Mesendoderm (in vitro differentiated cells): ENCODE measurements around the gene DPM2.

Experiments used
- DNase-seq: peaks from one replicate; pipeline ENCODE4 v3.0.0; 2013
- H2AK5ac ChIP-seq: 2 replicates; pipeline ENCODE4 v1.6.1; 2013; ENCODE audit warnings: low read length, inconsistent platforms
- H2BK120ac ChIP-seq: 2 replicates; pipeline ENCODE4 v1.6.1; 2013; ENCODE audit warnings: low read depth, mild to moderate bottlenecking, low read length, moderate library complexity, mixed read lengths
- H2BK15ac ChIP-seq: replicated peaks from 2 replicates; pipeline ENCODE4 v1.6.1; 2013; ENCODE audit warnings: low read depth, mild to moderate bottlenecking, moderate library complexity
- H2BK5ac ChIP-seq: 2 replicates; pipeline ENCODE4 v1.6.1; 2013; ENCODE audit warnings: low read length, inconsistent platforms
- H3K18ac ChIP-seq: 2 replicates; pipeline ENCODE4 v1.6.1; 2013; ENCODE audit warnings: mild to moderate bottlenecking, low read length, mixed read lengths
- H3K23ac ChIP-seq: one replicate; pipeline ENCODE4 v1.6.1; 2013; ENCODE audit warnings: low read length
- H3K27ac ChIP-seq: 2 replicates; pipeline ENCODE4 v1.5.1; 2013; ENCODE audit warnings: low read depth, mild to moderate bottlenecking, inconsistent platforms, low read length, moderate library complexity
- H3K27me3 ChIP-seq: 2 replicates; pipeline ENCODE4 v1.6.1; 2013; ENCODE audit warnings: low read length, control low read depth, mild to moderate bottlenecking, inconsistent platforms; ENCODE audit not compliant: insufficient read depth, poor library complexity
- H3K36me3 ChIP-seq: 2 replicates; pipeline ENCODE4 v1.6.1; 2013; ENCODE audit warnings: low read length, inconsistent platforms; ENCODE audit not compliant: control insufficient read depth, insufficient read depth
- H3K4ac ChIP-seq: one replicate; pipeline ENCODE4 v1.6.1; 2013; ENCODE audit warnings: low read depth, mild to moderate bottlenecking, low read length, moderate library complexity
- H3K4me1 ChIP-seq: 2 replicates; pipeline ENCODE4 v1.6.1; 2013; ENCODE audit warnings: low read depth, low read length, inconsistent platforms; ENCODE audit not compliant: control insufficient read depth
- H3K4me2 ChIP-seq: 2 replicates; pipeline ENCODE4 v1.6.1; 2013; ENCODE audit warnings: low read length
- H3K4me3 ChIP-seq: 2 replicates; pipeline ENCODE4 v1.5.1; 2013; ENCODE audit warnings: mild to moderate bottlenecking, low read length
- H3K56ac ChIP-seq: one replicate; pipeline ENCODE4 v1.6.1; 2013; ENCODE audit warnings: low read length
- H3K79me1 ChIP-seq: 2 replicates; pipeline ENCODE4 v1.6.1; 2013; ENCODE audit warnings: low read length, inconsistent platforms
- H3K79me2 ChIP-seq: 2 replicates; pipeline ENCODE4 v1.6.1; 2013; ENCODE audit warnings: mild to moderate bottlenecking, low read length; ENCODE audit not compliant: control insufficient read depth, insufficient read depth
- H3K9ac ChIP-seq: 2 replicates; pipeline ENCODE4 v1.6.1; 2013; ENCODE audit warnings: low read length, inconsistent platforms
- H4K5ac ChIP-seq: one replicate; pipeline ENCODE4 v1.6.1; 2013; ENCODE audit warnings: low read length
- H4K8ac ChIP-seq: one replicate; pipeline ENCODE4 v1.6.1; 2013; ENCODE audit warnings: low read depth, mild to moderate bottlenecking, control low read depth, low read length, moderate library complexity
- WGBS: extraction: QIAGEN DNeasy Blood & Tissue Kit; methylation state at CpG from one replicate; pipeline ENCODE4 v1.1.7; 2013; ENCODE audit warnings: low lambda C conversion rate, missing lambda C conversion rate; ENCODE audit not compliant: insufficient coverage; ENCODE audit errors: extremely low coverage; 5-methylcytosine and 5-hydroxymethylcytosine counted together

DPM2 gene

GRCh38 chr9:127899128-127899943 is 38.3 kb downstream of the DPM2 start, which contains the start of gene ST6GALNAC6:
TSS of gene ST6GALNAC6 (minus strand) at chr9:127899603. CDS start at chr9:127897981, 1,622 bp downstream.
- H3K27me3 ChIP-seq: no peaks in the 10 kb centered on the region
- H3K56ac ChIP-seq: peak within 1 kb of the TSS; percentile 81
- H3K79me1 ChIP-seq: no peaks in the 10 kb centered on the region
- H3K4me2 ChIP-seq: peak within 1 kb of the TSS; percentile 80
- WGBS: no CpG with 5 or more reads among the region's 89 CpGs
- no peak within 1 kb of the TSS for H4K5ac ChIP-seq
- peak within 1 kb of the TSS; percentile 82 for H3K9ac ChIP-seq
- H3K23ac ChIP-seq: no peak within 1 kb of the TSS
- peak within 1 kb of the TSS; percentile 77 for H4K8ac ChIP-seq
- DNase-seq: peak; percentile 68
- H3K4me1 ChIP-seq: peaks cover 6% of the 10 kb centered on the region
- no peak within 1 kb of the TSS for H2BK5ac ChIP-seq
- no peaks in the 10 kb centered on the region for H3K79me2 ChIP-seq
- no peak within 1 kb of the TSS for H3K27ac ChIP-seq
- no peak within 1 kb of the TSS for H2AK5ac ChIP-seq
- H3K4me3 ChIP-seq: peak within 1 kb of the TSS; percentile 71
- peak within 1 kb of the TSS; percentile 39 for H2BK120ac ChIP-seq
- peak within 1 kb of the TSS; percentile 64 for H3K18ac ChIP-seq
- no peaks in the 10 kb centered on the region for H3K36me3 ChIP-seq
- no peak within 1 kb of the TSS for H2BK15ac ChIP-seq
- no peak within 1 kb of the TSS for H3K4ac ChIP-seq

GRCh38 chr9:127898433-127899127 is 39.1 kb downstream of the DPM2 start:
- H3K36me3 ChIP-seq: no peaks in the 10 kb centered on the region
- H3K27me3 ChIP-seq: no peaks in the 10 kb centered on the region
- peak overlapping the region; percentile 35 for H3K4me2 ChIP-seq
- no peaks in the 10 kb centered on the region for H3K79me2 ChIP-seq
- H3K56ac ChIP-seq: peak overlapping the region; percentile 80
- H3K4me3 ChIP-seq: peak overlapping the region; percentile 71
- H4K5ac ChIP-seq: no peak overlapping the region
- no peak overlapping the region for H2BK120ac ChIP-seq
- peak overlapping the region; percentile 82 for H3K9ac ChIP-seq
- no peak overlapping the region for H2BK15ac ChIP-seq
- H2BK5ac ChIP-seq: no peak overlapping the region
- no peak overlapping the region for H2AK5ac ChIP-seq
- WGBS: no CpG with 5 or more reads among the region's 32 CpGs
- no peaks in the 10 kb centered on the region for H3K79me1 ChIP-seq
- no peak overlapping the region for H3K23ac ChIP-seq
- peak overlapping the region; percentile 64 for H3K18ac ChIP-seq
- H3K27ac ChIP-seq: no peak overlapping the region
- no peaks in the 10 kb centered on the region for H3K4me1 ChIP-seq
- DNase-seq: no peak
- peak overlapping the region; percentile 77 for H4K8ac ChIP-seq
- no peak overlapping the region for H3K4ac ChIP-seq

GRCh38 chr9:127897193-127897692 is 40.4 kb downstream of the DPM2 start:
- Histone ChIP-seq H3K4me3 (no peak overlapping the region), H2AK5ac (no peak overlapping the region), H4K8ac (no peak overlapping the region), H3K79me1 (no peaks in the 10 kb centered on the region), H2BK120ac (no peak overlapping the region), H3K4me1 (no peaks in the 10 kb centered on the region), H3K56ac (peak overlapping the region; percentile 12), H3K18ac (no peak overlapping the region), H3K4me2 (no peak overlapping the region), H3K79me2 (no peaks in the 10 kb centered on the region), H3K9ac (peak overlapping the region; percentile 19), H2BK15ac (no peak overlapping the region), H3K36me3 (peaks cover 4% of the 10 kb centered on the region), H3K27ac (no peak overlapping the region), H2BK5ac (no peak overlapping the region), H4K5ac (no peak overlapping the region), H3K4ac (no peak overlapping the region), H3K23ac (no peak overlapping the region), H3K27me3 (no peaks in the 10 kb centered on the region)
- WGBS: no CpG with 5 or more reads among the region's 19 CpGs
- DNase-seq: peak; percentile 87

- Histone ChIP-seq H3K9ac (no peak overlapping the region), H4K5ac (no peak overlapping the region), H3K56ac (no peak overlapping the region), H3K4me1 (no peaks in the 10 kb centered on the region), H3K4ac (no peak overlapping the region), H3K79me1 (no peaks in the 10 kb centered on the region), H3K4me2 (no peak overlapping the region), H3K23ac (no peak overlapping the region), H3K36me3 (peaks cover 4% of the 10 kb centered on the region), H3K27ac (no peak overlapping the region), H4K8ac (no peak overlapping the region), H2BK5ac (no peak overlapping the region), H3K27me3 (no peaks in the 10 kb centered on the region), H2BK120ac (no peak overlapping the region), H2AK5ac (no peak overlapping the region), H3K79me2 (no peaks in the 10 kb centered on the region), H3K4me3 (no peak overlapping the region), H2BK15ac (no peak overlapping the region), H3K18ac (no peak overlapping the region)
- WGBS: no CpG with 5 or more reads among the region's 16 CpGs
- DNase-seq: no peak
Observed at GRCh38 chr9:127896395-127897192, 41.1 kb downstream of the DPM2 start.

- H3K79me1 ChIP-seq: no peaks in the 10 kb centered on the region
- no peak overlapping the region for H3K4ac ChIP-seq
- no peak for DNase-seq
- no peak overlapping the region for H4K8ac ChIP-seq
- no CpG with 5 or more reads among the region's 8 CpGs for WGBS
- no peak overlapping the region for H4K5ac ChIP-seq
- H3K27me3 ChIP-seq: no peaks in the 10 kb centered on the region
- no peak overlapping the region for H2AK5ac ChIP-seq
- no peak overlapping the region for H2BK5ac ChIP-seq
- H2BK15ac ChIP-seq: no peak overlapping the region
- H2BK120ac ChIP-seq: no peak overlapping the region
- H3K4me3 ChIP-seq: no peak overlapping the region
- peaks cover 4% of the 10 kb centered on the region for H3K36me3 ChIP-seq
- no peak overlapping the region for H3K27ac ChIP-seq
- no peak overlapping the region for H3K56ac ChIP-seq
- H3K4me1 ChIP-seq: no peaks in the 10 kb centered on the region
- no peak overlapping the region for H3K23ac ChIP-seq
- H3K4me2 ChIP-seq: no peak overlapping the region
- no peak overlapping the region for H3K18ac ChIP-seq
- no peaks in the 10 kb centered on the region for H3K79me2 ChIP-seq
- H3K9ac ChIP-seq: no peak overlapping the region
Observed at GRCh38 chr9:127895811-127896210, 41.8 kb downstream of the DPM2 start.
